ENCODE results near the gene GRIK4. TPM values are rescaled to one million over a fixed set of nuclear protein-coding genes. Genes with fewer than 3 reads are reported as not detected.

Gene GRIK4
- total RNA-seq, 2 experiments from 2014 or later = 0.06 TPM; not detected in 1

DNA sequence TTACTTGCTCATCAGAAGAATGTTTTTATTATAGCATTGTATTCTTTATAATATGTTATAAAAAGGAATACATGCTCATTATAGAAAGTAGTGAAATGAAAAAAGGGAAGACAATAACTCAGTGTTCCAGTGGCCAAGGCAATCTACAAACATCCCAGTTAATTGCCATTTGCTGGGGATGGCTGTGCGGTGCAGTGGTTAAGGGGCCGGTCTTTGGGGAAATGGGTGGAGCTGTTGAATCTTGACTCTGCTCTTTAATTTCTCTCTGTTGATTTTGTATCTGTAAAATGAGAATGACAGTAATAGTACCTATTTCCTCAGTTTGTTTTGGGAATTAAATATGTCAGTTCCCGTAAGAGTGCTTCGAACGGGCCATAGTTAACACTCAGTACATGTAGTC lies 299.7 kb downstream of the GRIK4 start:
- H3K79me2 ChIP-seq (ENCODE audit: insufficient read depth, low read depth, low read length) = no peaks in the 10 kb centered on the region
- no peaks in the 10 kb centered on the region for H3K4me1 ChIP-seq (ENCODE audit: insufficient read depth, low read length, poor library complexity, severe bottlenecking)
- H3K4me2 ChIP-seq (ENCODE audit: low read length) = no peak overlapping the region
- intact Hi-C loops (cut with micrococcal nuclease; ENCODE audit: unreplicated experiment) = no loop called here
- no peaks in the 10 kb centered on the region for H4K20me1 ChIP-seq (ENCODE audit: insufficient read depth, low read length)
- CTCF ChIA-PET (ENCODE audit: unreplicated experiment) = no interaction called here
- no TSS peak for BruUV-seq (replicated peaks)
- H3K27ac ChIP-seq (ENCODE audit: low read depth, low read length, poor library complexity, severe bottlenecking) = no peak overlapping the region
- H3K9me2 ChIP-seq (ENCODE audit: insufficient read depth, low read length) = no peaks in the 10 kb centered on the region
- H3K9me3 ChIP-seq (ENCODE audit: low read length) = no peaks in the 10 kb centered on the region
- POLR2A ChIA-PET = no interaction called here
- TF ChIP-seq EZH2phosphoT487 (IDR thresholded peaks at IDR 0.05; ENCODE audit: borderline replicate concordance, low read depth, low read length) (no peak), CTCF (conservative IDR thresholded peaks at IDR 0.05; ENCODE audit: low read length) (no peak)
- no peak overlapping the region for H3K4me3 ChIP-seq (ENCODE audit: low read depth, low read length, poor library complexity, severe bottlenecking)
- H2AFZ ChIP-seq (ENCODE audit: low read length) = no peak overlapping the region
- no peak for DNase-seq (ENCODE audit: low spot score)
- H3K36me3 ChIP-seq (ENCODE audit: insufficient read depth, low read length) = no peaks in the 10 kb centered on the region

- Histone ChIP-seq H3K4me2 (ENCODE audit: low read length) (no peak overlapping the region), H3K4me1 (ENCODE audit: insufficient read depth, low read length, poor library complexity, severe bottlenecking) (no peaks in the 10 kb centered on the region), H4K20me1 (ENCODE audit: insufficient read depth, low read length) (no peaks in the 10 kb centered on the region), H2AFZ (ENCODE audit: low read length) (no peak overlapping the region), H3K79me2 (ENCODE audit: insufficient read depth, low read depth, low read length) (no peaks in the 10 kb centered on the region), H3K9me2 (ENCODE audit: insufficient read depth, low read length) (no peaks in the 10 kb centered on the region), H3K4me3 (ENCODE audit: low read depth, low read length, poor library complexity, severe bottlenecking) (no peak overlapping the region), H3K27ac (ENCODE audit: low read depth, low read length, poor library complexity, severe bottlenecking) (no peak overlapping the region), H3K9me3 (ENCODE audit: low read length) (no peaks in the 10 kb centered on the region), H3K36me3 (ENCODE audit: insufficient read depth, low read length) (no peaks in the 10 kb centered on the region)
- intact Hi-C loops (cut with micrococcal nuclease; ENCODE audit: unreplicated experiment) = no loop called here
- TF ChIP-seq EZH2phosphoT487 (IDR thresholded peaks at IDR 0.05; ENCODE audit: borderline replicate concordance, low read depth, low read length) (no peak), CTCF (conservative IDR thresholded peaks at IDR 0.05; ENCODE audit: low read length) (no peak)
- CTCF ChIA-PET (ENCODE audit: unreplicated experiment) = no interaction called here
- POLR2A ChIA-PET = interaction anchor here (0.7 kb wide), 1 partner anchor 15 kb away, joined by 4 read pairs; no protein-coding TSS in a partner anchor
- no TSS peak for BruUV-seq (replicated peaks)
- DNase-seq (ENCODE audit: low spot score) = no peak
These were observed 300.2 kb downstream of the GRIK4 start for GRCh38 chr11:120811731-120812130.

DNA sequence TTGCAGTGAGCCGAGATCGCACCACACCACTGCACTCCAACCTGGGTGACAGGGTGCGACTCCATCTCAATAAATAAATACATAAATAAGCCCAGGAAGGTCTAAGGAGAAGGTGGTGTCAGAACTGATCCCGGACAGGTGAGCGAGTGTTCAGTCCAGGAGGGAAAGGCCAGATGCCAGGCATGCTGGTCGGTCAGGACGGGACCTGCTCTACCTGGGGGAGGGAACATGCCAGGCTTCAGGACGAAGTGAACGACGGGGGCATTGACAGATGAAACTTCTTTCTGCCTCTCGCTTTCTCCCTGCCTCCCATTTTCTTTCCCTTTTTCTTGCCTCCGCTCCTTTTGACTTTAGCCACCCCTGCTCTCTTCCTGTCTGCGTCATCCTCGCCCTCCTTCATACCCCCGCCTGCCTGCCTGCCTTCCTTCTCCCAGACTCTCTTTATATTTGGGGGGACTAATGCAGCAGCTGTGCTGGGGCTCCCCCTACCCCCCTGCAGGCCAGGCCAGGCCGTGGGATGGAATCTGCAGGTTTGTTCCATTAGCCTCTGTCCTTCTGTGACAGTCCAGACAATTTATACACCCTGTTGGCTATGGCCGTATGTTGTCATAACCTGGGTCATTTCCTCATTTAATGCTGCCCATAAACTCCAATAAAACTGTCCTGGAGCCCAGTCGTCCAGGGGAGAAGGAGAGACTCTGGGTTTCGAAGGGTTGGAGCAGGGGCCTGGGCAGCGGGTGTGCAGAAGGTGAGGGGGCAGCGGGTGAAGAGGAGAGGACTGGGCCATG lies 303.2 kb downstream of the GRIK4 start:
- Histone ChIP-seq H4K20me1 (ENCODE audit: insufficient read depth, low read length) (no peaks in the 10 kb centered on the region), H3K9me2 (ENCODE audit: insufficient read depth, low read length) (no peaks in the 10 kb centered on the region), H2AFZ (ENCODE audit: low read length) (no peak overlapping the region), H3K4me2 (ENCODE audit: low read length) (no peak overlapping the region), H3K4me1 (ENCODE audit: insufficient read depth, low read length, poor library complexity, severe bottlenecking) (no peaks in the 10 kb centered on the region), H3K79me2 (ENCODE audit: insufficient read depth, low read depth, low read length) (no peaks in the 10 kb centered on the region), H3K9me3 (ENCODE audit: low read length) (no peaks in the 10 kb centered on the region), H3K36me3 (ENCODE audit: insufficient read depth, low read length) (no peaks in the 10 kb centered on the region), H3K27ac (ENCODE audit: low read depth, low read length, poor library complexity, severe bottlenecking) (no peak overlapping the region), H3K4me3 (ENCODE audit: low read depth, low read length, poor library complexity, severe bottlenecking) (no peak overlapping the region)
- intact Hi-C loops (cut with micrococcal nuclease; ENCODE audit: unreplicated experiment) = no loop called here
- ChIA-PET CTCF (ENCODE audit: unreplicated experiment) (interaction anchor here (0.6 kb wide), 1 partner anchor 1958 kb away, joined by 3 read pairs; no protein-coding TSS in a partner anchor), POLR2A (no interaction called here)
- no peak for TF ChIP-seq CTCF (conservative IDR thresholded peaks at IDR 0.05; ENCODE audit: low read length)
- no peak for TF ChIP-seq EZH2phosphoT487 (IDR thresholded peaks at IDR 0.05; ENCODE audit: borderline replicate concordance, low read depth, low read length)
- BruUV-seq (replicated peaks) = no TSS peak
- DNase-seq (ENCODE audit: low spot score) = no peak

All from OCI-LY7 (cell line).